H1 (cell line): ENCODE measurements around the gene CNTF. TPM values are rescaled to one million over a fixed set of nuclear protein-coding genes. Genes with fewer than 3 reads are reported as not detected.

ENCODE experiments used
- CTCF ChIA-PET: fragments of 300-600 bp; sonication (Branson Sonifier 250); formaldehyde crosslinking; loops from one replicate; lab custom pipeline; 2021; ENCODE audit not compliant: partially characterized antibody; lab: Charles Lee
- POLR2A ChIA-PET: fragments of 300-600 bp; sonication (Branson Sonifier 250); formaldehyde crosslinking; loops from one replicate; lab custom pipeline; 2021; ENCODE audit warnings: inconsistent platforms; ENCODE audit not compliant: partially characterized antibody; lab: Charles Lee
- DNase-seq, 2 experiments: peaks; one replicate each; pipeline versions ENCODE4 v3.0.0 to v3.0.0-alpha.2; 2010 to 2022; ENCODE audit warnings: low spot score in 2 of 2, low read depth in 1 of 2, mixed read lengths in 1 of 2
- FAIRE-seq: peaks from 2 replicates; lab custom pipeline; 2011; peaks lifted over from hg19 to GRCh38; lab: Jason Lieb, UNC
- H2AFZ ChIP-seq: 2 replicates; pipeline ENCODE4 v1.8.1; 2012; ENCODE audit warnings: low read length, inconsistent platforms
- H2AK5ac ChIP-seq: 2 replicates; pipeline ENCODE4 v1.6.1; 2013; ENCODE audit warnings: low read depth, low read length
- H2BK120ac ChIP-seq: replicated peaks from 2 replicates; pipeline ENCODE3; 2013; ENCODE audit warnings: low read depth, low read length, inconsistent platforms
- H2BK12ac ChIP-seq: 2 replicates; pipeline ENCODE4 v1.6.1; 2013; ENCODE audit warnings: low read depth, low read length
- H2BK15ac ChIP-seq: 2 replicates; pipeline ENCODE4 v1.6.1; 2013; ENCODE audit warnings: low read length
- H2BK20ac ChIP-seq: 2 replicates; pipeline ENCODE4 v1.6.1; 2013; ENCODE audit warnings: low read length
- H2BK5ac ChIP-seq: 2 replicates; pipeline ENCODE4 v1.6.1; 2013; ENCODE audit warnings: low read depth, low read length
- H3K14ac ChIP-seq: 2 replicates; pipeline ENCODE4 v1.6.1; 2013; ENCODE audit warnings: inconsistent platforms; ENCODE audit not compliant: insufficient read length
- H3K18ac ChIP-seq: 2 replicates; pipeline ENCODE4 v1.6.1; 2013; ENCODE audit warnings: low read length; ENCODE audit errors: extremely low read depth
- H3K23ac ChIP-seq: 2 replicates; pipeline ENCODE4 v1.6.1; 2013; ENCODE audit warnings: inconsistent platforms; ENCODE audit not compliant: insufficient read length
- H3K23me2 ChIP-seq: 2 replicates; pipeline ENCODE4 v1.6.1; 2013; ENCODE audit warnings: low read depth, low read length
- H3K27ac ChIP-seq: 2 replicates; pipeline ENCODE4 v1.6.1; 2011; ENCODE audit warnings: low read depth, low read length, inconsistent platforms
- H3K27me3 ChIP-seq, 4 experiments: replicated peaks in 1 of 4; 1 replicate in 1 of 4; 2 replicates in 3 of 4; pipeline versions ENCODE4 v1.6.1 to v1.8.1; 2011 to 2013; ENCODE audit warnings: low read length in 3 of 4, mild to moderate bottlenecking in 3 of 4, inconsistent platforms in 2 of 4, mixed read lengths in 2 of 4, moderate library complexity in 1 of 4; ENCODE audit not compliant: control insufficient read depth in 3 of 4, insufficient read depth in 3 of 4; ENCODE audit errors: extremely low read depth in 1 of 4
- H3K36me3 ChIP-seq, 4 experiments: 2 replicates each; pipeline versions ENCODE4 v1.6.1 to v1.8.1; 2011 to 2013; ENCODE audit warnings: mild to moderate bottlenecking in 4 of 4, low read length in 3 of 4, moderate library complexity in 2 of 4, control low read depth in 1 of 4, inconsistent platforms in 1 of 4; ENCODE audit not compliant: insufficient read depth in 4 of 4, control insufficient read depth in 2 of 4
- H3K4ac ChIP-seq: replicated peaks from 2 replicates; pipeline ENCODE3; 2013; ENCODE audit warnings: low read length, low read depth, mixed read lengths, inconsistent platforms; ENCODE audit not compliant: insufficient read length
- H3K4me1 ChIP-seq, 4 experiments: replicated peaks in 1 of 4; 1 replicate in 1 of 4; 2 replicates in 3 of 4; pipeline versions ENCODE4 v1.6.1 to v1.8.1; 2011 to 2013; ENCODE audit warnings: low read length in 3 of 4, inconsistent platforms in 2 of 4, mixed read lengths in 1 of 4; ENCODE audit not compliant: insufficient read depth in 4 of 4, control insufficient read depth in 3 of 4
- H3K4me2 ChIP-seq, 2 experiments: 2 replicates each; pipeline versions ENCODE4 v1.6.1 to v1.8.1; 2011 to 2013; ENCODE audit warnings: low read depth in 2 of 2, low read length in 2 of 2, control low read depth in 1 of 2, inconsistent platforms in 1 of 2, mild to moderate bottlenecking in 1 of 2; ENCODE audit not compliant: insufficient read depth in 1 of 2
- H3K4me3 ChIP-seq, 4 experiments: fragments of 200-600, 300-600 bp in 1 of 4; sonication (generic), shearing (Covaris generic), sonication (Bioruptor Twin) in 1 of 4; 2 replicates each; pipeline versions ENCODE4 v1.5.1 to v1.8.1; 2011 to 2016; ENCODE audit warnings: low read length in 4 of 4, low read depth in 3 of 4, control low read depth in 2 of 4, inconsistent platforms in 2 of 4, mild to moderate bottlenecking in 2 of 4, mixed read lengths in 1 of 4, moderate library complexity in 1 of 4; ENCODE audit not compliant: insufficient read depth in 2 of 4; ENCODE audit errors: extremely low read depth in 1 of 4
- H3K56ac ChIP-seq: replicated peaks from 2 replicates; pipeline ENCODE3; 2013; ENCODE audit warnings: low read depth, mild to moderate bottlenecking, mixed read lengths, low read length, inconsistent platforms; ENCODE audit not compliant: insufficient read length
- H3K79me1 ChIP-seq: 2 replicates; pipeline ENCODE4 v1.6.1; 2013; ENCODE audit warnings: low read depth, low read length, control low read depth
- H3K79me2 ChIP-seq, 2 experiments: 2 replicates each; pipeline versions ENCODE4 v1.6.1 to v1.8.1; 2012 to 2013; ENCODE audit warnings: low read length in 2 of 2, mild to moderate bottlenecking in 2 of 2, inconsistent platforms in 1 of 2; ENCODE audit not compliant: insufficient read depth in 2 of 2, control insufficient read depth in 1 of 2
- H3K9ac ChIP-seq, 4 experiments: replicated peaks in 1 of 4; 1 replicate in 1 of 4; 2 replicates in 3 of 4; pipeline versions ENCODE4 v1.6.1 to v1.8.1; 2011 to 2013; ENCODE audit warnings: low read depth in 3 of 4, low read length in 3 of 4, control low read depth in 2 of 4, mild to moderate bottlenecking in 2 of 4, moderate library complexity in 2 of 4, inconsistent platforms in 1 of 4; ENCODE audit errors: extremely low read depth in 1 of 4
- H3K9me3 ChIP-seq, 2 experiments: 2 replicates each; pipeline versions ENCODE4 v1.6.1 to v1.8.1; 2012 to 2013; ENCODE audit warnings: mild to moderate bottlenecking in 2 of 2, moderate library complexity in 2 of 2, control low read depth in 1 of 2, inconsistent platforms in 1 of 2, low read depth in 1 of 2, low read length in 1 of 2, mixed read lengths in 1 of 2; ENCODE audit not compliant: insufficient read depth in 2 of 2
- H4K20me1 ChIP-seq, 2 experiments: replicated peaks in 1 of 2; 2 replicates each; pipeline versions ENCODE3 to v1.8.1; 2011 to 2013; ENCODE audit warnings: inconsistent platforms in 2 of 2, low read length in 2 of 2, mild to moderate bottlenecking in 1 of 2; ENCODE audit not compliant: insufficient read depth in 2 of 2, control insufficient read depth in 1 of 2
- H4K5ac ChIP-seq: 2 replicates; pipeline ENCODE4 v1.6.1; 2013; ENCODE audit warnings: low read length, low read depth, mixed read lengths, inconsistent platforms; ENCODE audit not compliant: insufficient read length
- H4K8ac ChIP-seq: 2 replicates; pipeline ENCODE4 v1.8.0; 2013; ENCODE audit warnings: mild to moderate bottlenecking, moderate library complexity, low read length, inconsistent platforms; ENCODE audit not compliant: insufficient read depth; ENCODE audit errors: extremely low read depth
- H4K91ac ChIP-seq: replicated peaks from 2 replicates; pipeline ENCODE3; 2013; ENCODE audit warnings: low read length, mixed read lengths, inconsistent platforms; ENCODE audit not compliant: insufficient read length
- BACH1 ChIP-seq: IDR thresholded peaks from 2 replicates; pipeline ENCODE4 v1.6.1; 2012; ENCODE audit warnings: low read length, improper control_type of control experiment
- EP300 ChIP-seq, 2 experiments: IDR thresholded peaks; 1 replicate in 1 of 2; 2 replicates in 1 of 2; pipeline ENCODE4 v1.6.1; 2011 to 2012; ENCODE audit warnings: low read depth in 2 of 2, low read length in 2 of 2, mild to moderate bottlenecking in 2 of 2, borderline replicate concordance in 1 of 2, inconsistent platforms in 1 of 2, moderate library complexity in 1 of 2
- HDAC2 ChIP-seq, 2 experiments: fragments of 300-600 bp in 1 of 2; sonication (generic) in 1 of 2; IDR thresholded peaks; 2 replicates each; pipeline ENCODE4 v1.6.1; 2011 to 2012; ENCODE audit warnings: low read depth in 2 of 2, low read length in 2 of 2, mild to moderate bottlenecking in 2 of 2, moderate library complexity in 2 of 2, borderline replicate concordance in 1 of 2, inconsistent platforms in 1 of 2
- JUN ChIP-seq: IDR thresholded peaks from 2 replicates; pipeline ENCODE4 v1.6.1; 2011; ENCODE audit warnings: low read depth, mild to moderate bottlenecking, improper control_type of control experiment, low read length
- POLR2A ChIP-seq, 2 experiments: IDR thresholded peaks; 1 replicate in 1 of 2; 2 replicates in 1 of 2; pipeline ENCODE4 v1.6.1; 2011; ENCODE audit warnings: low read depth in 2 of 2, low read length in 2 of 2, mild to moderate bottlenecking in 2 of 2; ENCODE audit errors: control extremely low read depth in 1 of 2
- POLR2AphosphoS5 ChIP-seq: IDR thresholded peaks from 2 replicates; pipeline ENCODE4 v1.6.1; 2011; ENCODE audit warnings: low read depth, low read length
- RAD21 ChIP-seq, 2 experiments: IDR thresholded peaks in 1 of 2; conservative IDR thresholded peaks in 1 of 2; 2 replicates each; pipeline ENCODE4 v1.6.1; 2011; ENCODE audit warnings: low read depth in 2 of 2, low read length in 2 of 2, improper control_type of control experiment in 1 of 2, inconsistent platforms in 1 of 2, mild to moderate bottlenecking in 1 of 2, moderate library complexity in 1 of 2
- RFX5 ChIP-seq: IDR thresholded peaks from 2 replicates; pipeline ENCODE4 v1.6.1; 2011; ENCODE audit warnings: low read depth, low read length, improper control_type of control experiment, borderline replicate concordance
- SIN3A ChIP-seq, 2 experiments: IDR thresholded peaks in 1 of 2; conservative IDR thresholded peaks in 1 of 2; 2 replicates each; pipeline ENCODE4 v1.6.1; 2011 to 2012; ENCODE audit warnings: low read length in 2 of 2, improper control_type of control experiment in 1 of 2, low read depth in 1 of 2, mild to moderate bottlenecking in 1 of 2
- TCF12 ChIP-seq: IDR thresholded peaks from 2 replicates; pipeline ENCODE4 v1.6.1; 2011; ENCODE audit warnings: low read depth, mild to moderate bottlenecking, low read length
- WGBS, 2 experiments: shearing (Covaris generic) in 1 of 2; methylation state at CpG; one replicate each; pipeline versions ENCODE4 v1.1.6 to v1.1.7; 2013 to 2015; ENCODE audit warnings: low lambda C conversion rate in 2 of 2, mixed read lengths in 2 of 2, inconsistent platforms in 1 of 2, low coverage in 1 of 2, missing lambda C conversion rate in 1 of 2; ENCODE audit not compliant: insufficient replicate concordance in 2 of 2, insufficient coverage in 1 of 2, insufficient read length in 1 of 2; ENCODE audit errors: extremely low coverage in 1 of 2, missing lambda C conversion rate in 1 of 2; 5-methylcytosine and 5-hydroxymethylcytosine counted together
- polyA plus RNA-seq, 7 experiments: library from polyadenylated mRNA; depleted of rRNA in 3 of 7; stranded (reverse) in 5 of 7; unstranded in 2 of 7; fragments of >200 nt in 5 of 7; fragments of 200-250 nt in 2 of 7; gene quantifications; 1 replicate in 5 of 7; 2 replicates in 1 of 7; 4 replicates in 1 of 7; pipeline versions ENCODE4 v1.2.1 to v1.2.3, GENCODE V29; 2011 to 2013; ENCODE audit warnings: missing spikeins in 2 of 7, mixed read lengths in 2 of 7
- total RNA-seq: library from RNA; stranded (reverse); fragmentation: NEBNext Ultra II Directional; extraction: Animal tissue kit (Norgen Biotek cat#: 25700); gene quantifications from 2 replicates; pipeline ENCODE4 v1.2.1, GENCODE V29; 2021

CNTF gene
- total and polyA plus RNA-seq, 2 of the 8 experiments (the other 6 are each of a cell fraction or from before 2014, with no cell fraction given), result 0.41 to 1.5 TPM

GRCh38 chr11:58650496-58650895 lies 28.0 kb downstream of the CNTF start:
- Histone ChIP-seq H4K91ac (no peak overlapping the region), H3K23ac (no peak overlapping the region)
- no peak for TF ChIP-seq RAD21 (IDR thresholded peaks at IDR 0.05 in 1 of 2, conservative IDR thresholded peaks at IDR 0.05 in 1 of 2; ENCODE audit: low read depth in 2 of 2, low read length in 2 of 2)
- TF ChIP-seq POLR2AphosphoS5, result no peak
- TF ChIP-seq BACH1, result no peak
- TF ChIP-seq EP300 (IDR thresholded peaks at IDR 0.05; ENCODE audit: borderline replicate concordance in 1 of 2, low read depth in 2 of 2, low read length in 2 of 2), result no peak
- no peak for TF ChIP-seq TCF12
- TF ChIP-seq RFX5, result no peak
- TF ChIP-seq JUN, result no peak
- no peak for TF ChIP-seq SIN3A (conservative IDR thresholded peaks at IDR 0.05 in 1 of 2, IDR thresholded peaks at IDR 0.05 in 1 of 2; ENCODE audit: low read depth in 1 of 2, low read length in 2 of 2)
- no peak for TF ChIP-seq HDAC2 (IDR thresholded peaks at IDR 0.05; ENCODE audit: borderline replicate concordance in 1 of 2, low read depth in 2 of 2, low read length in 2 of 2)
- TF ChIP-seq POLR2A (IDR thresholded peaks at IDR 0.05; ENCODE audit: control extremely low read depth in 1 of 2, low read depth in 2 of 2, low read length in 2 of 2), result no peak
- TF ChIP-seq, all 59 proteins: peak for 0
- 100% methylated on average over 1 of the region's 1 CpG; no CpG with 5 or more reads in 1 of the 2 experiments for WGBS, 2 experiments
- no peak overlapping the region for H3K9ac ChIP-seq
- H4K8ac ChIP-seq, result no peak overlapping the region
- no peak overlapping the region for H3K4ac ChIP-seq
- H4K5ac ChIP-seq, result no peak overlapping the region
- no peak overlapping the region for H3K56ac ChIP-seq
- no peak for DNase-seq
- H3K9me3 ChIP-seq, result peaks cover 6 to 10% of the 10 kb centered on the region in 2 experiments; a peak in 3 of 4 replicates
- no peak overlapping the region for H3K18ac ChIP-seq
- H3K27ac ChIP-seq, result no peak overlapping the region
- no peak overlapping the region for H3K4me2 ChIP-seq
- CTCF ChIA-PET, result interaction anchor here (0.7 to 6.8 kb wide), 6 partner anchors 17 to 489 kb away, joined by 3 to 52 read pairs (median 7); no protein-coding TSS in a partner anchor
- H3K27me3 ChIP-seq, result no peaks in the 10 kb centered on the region
- no peaks in the 10 kb centered on the region for H3K79me2 ChIP-seq
- no peaks in the 10 kb centered on the region for H4K20me1 ChIP-seq
- H2BK5ac ChIP-seq, result no peak overlapping the region
- no peak overlapping the region for H2AK5ac ChIP-seq
- no peaks in the 10 kb centered on the region for H3K36me3 ChIP-seq
- POLR2A ChIA-PET, result no interaction called here
- no peak for FAIRE-seq
- H2BK20ac ChIP-seq, result no peak overlapping the region
- H2BK12ac ChIP-seq, result no peak overlapping the region
- H3K23me2 ChIP-seq, result no peaks in the 10 kb centered on the region
- no peak overlapping the region for H2BK120ac ChIP-seq
- H2BK15ac ChIP-seq, result no peak overlapping the region
- no peak overlapping the region for H2AFZ ChIP-seq
- no peak overlapping the region for H3K14ac ChIP-seq
- H3K79me1 ChIP-seq, result no peaks in the 10 kb centered on the region
- no peak overlapping the region for H3K4me3 ChIP-seq
- H3K4me1 ChIP-seq, result peaks cover 0 to 7% (median 3%) of the 10 kb centered on the region in 4 experiments; a peak in 3 of 7 replicates
